GM12878 (cell line): Measurements from ENCODE around the gene SDF4. TPM values are rescaled to one million over a fixed set of nuclear protein-coding genes. Genes with fewer than 3 reads are reported as not detected.

Source experiments
- ATAC-seq: fragments of 200-7000 bp; cut with Tn5 transposase; 3 replicates; pipeline ENCODE4 v1.9.1; 2020; ENCODE audit warnings: mild to moderate bottlenecking, moderate library complexity
- BruUV-seq: library from RNA; stranded (reverse); fragments of 400-500 nt; replicated peaks from 2 replicates; lab custom pipeline; 2021; lab: Mats Ljungman, UMichigan
- CTCF ChIA-PET: fragments of 300-600 bp; sonication (Branson Sonifier 250); formaldehyde crosslinking; extraction: SDS; loops from one replicate; lab custom pipeline; 2021; ENCODE audit warnings: inconsistent platforms; lab: Yijun Ruan, JAX
- POLR2A ChIA-PET: fragments of 350-600 bp; formaldehyde crosslinking; extraction: SDS; loops from one replicate; lab custom pipeline; 2021; ENCODE audit warnings: inconsistent platforms; lab: Charles Lee
- RAD21 ChIA-PET: fragments of 300-600 bp; sonication (Branson Sonifier 250); formaldehyde crosslinking; loops from one replicate; lab custom pipeline; 2023; ENCODE audit warnings: antibody characterized with exemption; ENCODE audit not compliant: unreplicated experiment; lab: Charles Lee
- SMC1A ChIA-PET: fragments of 300-600 bp; sonication (Branson Sonifier 250); formaldehyde crosslinking; loops from one replicate; lab custom pipeline; 2023; ENCODE audit not compliant: unreplicated experiment, uncharacterized antibody; lab: Charles Lee
- DNase-seq: peaks from one replicate; pipeline ENCODE4 v3.0.0-alpha.2; 2011; ENCODE audit warnings: low read depth, low spot score
- FAIRE-seq: peaks from 3 replicates; lab custom pipeline; 2011; peaks lifted over from hg19 to GRCh38; lab: Jason Lieb, UNC
- H2AFZ ChIP-seq: 2 replicates; pipeline ENCODE4 v1.6.0; 2011; ENCODE audit warnings: low read depth, low read length, control low read depth; ENCODE audit not compliant: control insufficient read depth
- H3K27ac ChIP-seq: 2 replicates; pipeline ENCODE4 v1.5.1; 2011; ENCODE audit warnings: control low read depth; ENCODE audit not compliant: control insufficient read depth, insufficient read depth
- H3K27me3 ChIP-seq, 2 experiments: replicated peaks in 1 of 2; 2 replicates each; pipeline versions ENCODE4 v1.6.0 to v1.6.1; 2011; ENCODE audit warnings: low read length in 1 of 2; ENCODE audit not compliant: control insufficient read depth in 2 of 2, insufficient read depth in 2 of 2
- H3K36me3 ChIP-seq, 2 experiments: 2 replicates each; pipeline ENCODE4 v1.5.1; 2011; ENCODE audit warnings: low read length in 1 of 2; ENCODE audit not compliant: control insufficient read depth in 2 of 2, insufficient read depth in 2 of 2
- H3K4me1 ChIP-seq: 2 replicates; pipeline ENCODE4 v1.6.1; 2011; ENCODE audit warnings: mild to moderate bottlenecking, low read length, moderate library complexity, mixed read lengths; ENCODE audit not compliant: control insufficient read depth, insufficient read depth
- H3K4me2 ChIP-seq: 2 replicates; pipeline ENCODE4 v1.6.0; 2011; ENCODE audit warnings: control low read depth; ENCODE audit not compliant: control insufficient read depth, insufficient read depth
- H3K4me3 ChIP-seq: fragments of 200-600 bp; sonication (generic); 2 replicates; pipeline ENCODE4 v1.5.1; 2016
- H3K79me2 ChIP-seq: 2 replicates; pipeline ENCODE4 v1.6.0; 2011; ENCODE audit warnings: low read length; ENCODE audit not compliant: control insufficient read depth, insufficient read depth
- H3K9ac ChIP-seq: 2 replicates; pipeline ENCODE4 v1.8.0; 2011; ENCODE audit warnings: low read length, control low read depth, mixed read lengths; ENCODE audit not compliant: control insufficient read depth, insufficient read depth
- H3K9me3 ChIP-seq: replicated peaks from 3 replicates; pipeline ENCODE4 v1.5.1; 2011; ENCODE audit warnings: mild to moderate bottlenecking, low read length; ENCODE audit not compliant: control insufficient read depth, insufficient read depth
- H4K20me1 ChIP-seq: 2 replicates; pipeline ENCODE4 v1.6.0; 2011; ENCODE audit not compliant: control insufficient read depth, insufficient read depth
- BCL11A ChIP-seq: IDR thresholded peaks from 2 replicates; pipeline ENCODE4 v1.6.1; 2011; ENCODE audit warnings: low read depth, low read length
- CBX3 ChIP-seq: fragments of 200-600 bp; sonication (generic); IDR thresholded peaks from 2 replicates; pipeline ENCODE4 v1.6.1; 2016; ENCODE audit warnings: low read depth, borderline replicate concordance
- CBX5 ChIP-seq: sonication (generic); IDR thresholded peaks from 2 replicates; pipeline ENCODE4 v1.6.1; 2016; ENCODE audit warnings: low read depth, moderate library complexity, mild to moderate bottlenecking, inconsistent platforms
- CREB1 ChIP-seq: IDR thresholded peaks from 2 replicates; pipeline ENCODE4 v1.6.1; 2012; ENCODE audit warnings: low read depth, mild to moderate bottlenecking, inconsistent platforms
- FOXK2 ChIP-seq: fragments of 450-650 bp; IDR thresholded peaks from 2 replicates; pipeline ENCODE4 v1.6.1; 2017; ENCODE audit warnings: mild to moderate bottlenecking, moderate library complexity
- HCFC1 ChIP-seq: fragments of 150-350 bp; IDR thresholded peaks from 2 replicates; pipeline ENCODE4 v1.6.1; 2014; ENCODE audit warnings: low read length
- MEF2A ChIP-seq: IDR thresholded peaks from 2 replicates; pipeline ENCODE4 v1.6.1; 2011; ENCODE audit warnings: low read depth, mild to moderate bottlenecking, low read length, moderate library complexity; ENCODE audit not compliant: insufficient read depth
- MXI1 ChIP-seq: fragments of 150-350 bp; IDR thresholded peaks from 2 replicates; pipeline ENCODE4 v1.6.1; 2011; ENCODE audit warnings: low read depth, mild to moderate bottlenecking, inconsistent platforms, low read length, improper control_type of control experiment
- NFXL1 ChIP-seq: fragments of 450-650 bp; IDR thresholded peaks from 2 replicates; pipeline ENCODE4 v1.6.1; 2017; ENCODE audit warnings: antibody characterized with exemption, mild to moderate bottlenecking, borderline replicate concordance
- NKRF ChIP-seq: fragments of 450-650 bp; conservative IDR thresholded peaks from 2 replicates; pipeline ENCODE4 v1.6.1; 2017; ENCODE audit warnings: mild to moderate bottlenecking, moderate library complexity
- RAD21 ChIP-seq: IDR thresholded peaks from 2 replicates; pipeline ENCODE4 v1.6.1; 2011; ENCODE audit warnings: mild to moderate bottlenecking, low read depth, low read length, moderate library complexity; ENCODE audit not compliant: insufficient read depth
- RUNX3 ChIP-seq: IDR thresholded peaks from 2 replicates; pipeline ENCODE4 v1.6.1; 2012; ENCODE audit warnings: low read length, inconsistent platforms
- TARDBP ChIP-seq: IDR thresholded peaks from 2 replicates; pipeline ENCODE4 v1.6.1; 2016; ENCODE audit warnings: borderline replicate concordance
- ZNF217 ChIP-seq: fragments of 450-650 bp; IDR thresholded peaks from 2 replicates; pipeline ENCODE4 v1.6.1; 2017; ENCODE audit warnings: antibody characterized with exemption, mild to moderate bottlenecking
- ZNF24 ChIP-seq: fragments of 450-650 bp; IDR thresholded peaks from 2 replicates; pipeline ENCODE4 v1.6.1; 2017; ENCODE audit warnings: antibody characterized with exemption, mild to moderate bottlenecking
- WGBS: methylation state at CpG from one replicate; pipeline ENCODE4 v1.1.6; 2016; ENCODE audit warnings: low lambda C conversion rate; ENCODE audit not compliant: insufficient replicate concordance, insufficient coverage; ENCODE audit errors: missing lambda C conversion rate; 5-methylcytosine and 5-hydroxymethylcytosine counted together
- in situ Hi-C: fragments of 300-500 bp; cut with MboI; formaldehyde crosslinking; loops from 9 replicates; pipeline ENCODE4 v1.14.3; 2018; ENCODE audit warnings: mixed read lengths
- intact Hi-C: fragments of 100-400 bp; cut with micrococcal nuclease; formaldehyde crosslinking; loops from one replicate; pipeline ENCODE4 v1.14.2; 2022; ENCODE audit not compliant: unreplicated experiment
- polyA plus RNA-seq, 11 experiments: library from polyadenylated mRNA; depleted of rRNA in 4 of 11; unstranded in 6 of 11; stranded (reverse) in 5 of 11; fragments of >200 nt; fragmentation: Nextera tagmentation in 4 of 11; fragmentation: Illumina TruSeq in 1 of 11; extraction: Ambion mirVana in 4 of 11; extraction: Trizol in 1 of 11; gene quantifications; 1 replicate in 1 of 11; 2 replicates in 10 of 11; pipeline versions ENCODE4 v1.2.1 to v1.2.3, GENCODE V29; 2011 to 2016; ENCODE audit warnings: inconsistent platforms in 2 of 11, missing spikeins in 2 of 11, low read depth in 1 of 11
- total RNA-seq, 4 experiments: library from RNA; depleted of rRNA in 3 of 4; stranded (reverse); fragments of >200 nt in 3 of 4; fragmentation: Illumina TruSeq in 1 of 4; extraction: Trizol in 1 of 4; gene quantifications; 2 replicates each; pipeline versions ENCODE4 v1.2.1 to v1.2.3, GENCODE V29; 2013 to 2021
- TF ChIP-seq, protein P1 (sequence below): fragments of 450-650 bp; IDR thresholded peaks from 2 replicates; pipeline ENCODE4 v1.6.1; 2018; ENCODE audit warnings: borderline replicate concordance, mild to moderate bottlenecking; ENCODE audit not compliant: partially characterized antibody
- TF ChIP-seq, protein P2 (sequence below): IDR thresholded peaks from 2 replicates; pipeline ENCODE4 v1.6.1; 2011; ENCODE audit warnings: mild to moderate bottlenecking, low read depth, low read length, moderate library complexity; ENCODE audit not compliant: insufficient replicate concordance

The SDF4 gene
- total and polyA plus RNA-seq, 10 of the 15 experiments (the other 5 are each of a cell fraction or from before 2014, with no cell fraction given), result 0.44 to 97.2 (median 40.2) TPM

DNA sequence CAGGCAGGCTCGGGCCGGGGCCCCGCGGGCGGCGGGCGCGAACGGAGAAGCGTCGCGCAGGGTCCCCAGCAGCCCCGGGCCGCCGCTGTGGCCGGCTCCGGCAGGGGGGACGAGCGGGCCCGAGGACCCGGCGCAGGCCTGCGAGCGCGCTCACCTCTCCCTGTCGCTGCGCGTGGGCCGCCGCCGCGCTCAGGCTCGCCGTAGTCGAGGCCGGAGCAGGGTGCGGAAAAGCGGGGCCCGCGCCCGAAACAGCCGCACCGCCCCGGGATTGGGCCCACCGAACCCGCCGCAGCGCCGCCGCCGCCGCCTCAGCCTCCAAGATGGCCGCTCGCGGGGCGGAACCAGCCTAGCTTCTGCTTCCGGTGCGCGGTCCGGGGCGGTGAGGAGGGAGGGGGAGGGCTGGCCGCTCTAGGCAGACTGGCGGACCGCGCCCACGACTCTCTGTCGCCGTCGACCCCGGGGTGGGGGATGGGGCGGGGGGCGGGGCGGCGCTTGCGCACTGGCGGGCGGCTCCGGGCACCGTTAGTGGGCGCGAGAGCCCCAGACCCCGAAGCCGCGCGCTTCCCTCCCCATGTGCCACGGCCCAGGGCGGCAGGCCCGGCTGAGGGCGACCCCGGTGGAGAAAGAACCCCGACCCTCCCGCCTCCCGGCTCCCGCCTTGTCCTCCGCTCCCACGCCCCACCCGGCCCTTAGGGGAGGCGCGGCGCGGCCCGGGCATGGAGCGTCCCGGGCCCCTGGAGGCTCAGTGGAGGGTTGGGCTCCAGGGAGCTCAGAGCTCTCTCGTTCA lies 41.9 kb upstream of the SDF4 start, which contains the start of gene UBE2J2:
UBE2J2 (minus strand) TSS at position 343 of the 787 bp plus-strand sequence. CDS start 5,862 bp downstream, outside the sequence.
- in situ Hi-C loops (no loop called here), intact Hi-C loops (no loop called here)
- Histone ChIP-seq H3K27me3 (no peaks in the 10 kb centered on the region), H3K4me1 (peaks cover 18% of the 10 kb centered on the region), H3K4me2 (peak within 1 kb of the TSS; percentile 100), H3K27ac (peak within 1 kb of the TSS; percentile 78), H3K79me2 (peaks cover 41% of the 10 kb centered on the region), H3K9ac (peak within 1 kb of the TSS; percentile 92), H4K20me1 (peaks cover 4% of the 10 kb centered on the region; the same call in 1 of the 2 replicates), H3K9me3 (no peaks in the 10 kb centered on the region), H3K36me3 (peaks cover 0 to 6% of the 10 kb centered on the region in 2 experiments; a peak in 1 of 4 replicates), H3K4me3 (peak within 1 kb of the TSS; percentile 81), H2AFZ (peak within 1 kb of the TSS; percentile 92)
- FAIRE-seq (peak; percentile 57), ATAC-seq (peak; percentile 95), DNase-seq (peak; percentile 26)
- ChIA-PET SMC1A (no interaction called here), CTCF (interaction anchor here (1.0 kb wide), 3 partner anchors 13 to 23 kb away, joined by 3 to 4 read pairs (median 4); no protein-coding TSS in a partner anchor), POLR2A (interaction anchor here (0.6 to 1.4 kb wide), 7 partner anchors 18 to 483 kb away, joined by 3 to 5 read pairs (median 4); partner anchors contain the start of gene ISG15), RAD21 (interaction anchor here (0.7 kb wide), 2 partner anchors 163 to 242 kb away, joined by 4 read pairs; no protein-coding TSS in a partner anchor)
- no TSS peak for BruUV-seq
- under 1% methylated on average over 59 of the region's 105 CpGs for WGBS
- TF ChIP-seq ZNF24 (peak; percentile 54; the same call in 1 of the 2 replicates), RUNX3 (peak; percentile 51), MEF2A (0 out of 2 replicates have a peak, but pooled peaks have one; percentile 38), BCL11A (no peak), FOXK2 (no peak), ZNF217 (0 out of 2 replicates have a peak, but pooled peaks have one; percentile 28), CBX3 (no peak), CREB1 (peak; percentile 64; the same call in 1 of the 2 replicates), HCFC1 (peak; percentile 77), RAD21 (no peak), MXI1 (no peak), NFXL1 (0 out of 2 replicates have a peak, but pooled peaks have one; percentile 36), TARDBP (peak; percentile 84; the same call in 1 of the 2 replicates), NKRF (peak; percentile 81), CBX5 (no peak)
- TF ChIP-seq, protein P1, sequence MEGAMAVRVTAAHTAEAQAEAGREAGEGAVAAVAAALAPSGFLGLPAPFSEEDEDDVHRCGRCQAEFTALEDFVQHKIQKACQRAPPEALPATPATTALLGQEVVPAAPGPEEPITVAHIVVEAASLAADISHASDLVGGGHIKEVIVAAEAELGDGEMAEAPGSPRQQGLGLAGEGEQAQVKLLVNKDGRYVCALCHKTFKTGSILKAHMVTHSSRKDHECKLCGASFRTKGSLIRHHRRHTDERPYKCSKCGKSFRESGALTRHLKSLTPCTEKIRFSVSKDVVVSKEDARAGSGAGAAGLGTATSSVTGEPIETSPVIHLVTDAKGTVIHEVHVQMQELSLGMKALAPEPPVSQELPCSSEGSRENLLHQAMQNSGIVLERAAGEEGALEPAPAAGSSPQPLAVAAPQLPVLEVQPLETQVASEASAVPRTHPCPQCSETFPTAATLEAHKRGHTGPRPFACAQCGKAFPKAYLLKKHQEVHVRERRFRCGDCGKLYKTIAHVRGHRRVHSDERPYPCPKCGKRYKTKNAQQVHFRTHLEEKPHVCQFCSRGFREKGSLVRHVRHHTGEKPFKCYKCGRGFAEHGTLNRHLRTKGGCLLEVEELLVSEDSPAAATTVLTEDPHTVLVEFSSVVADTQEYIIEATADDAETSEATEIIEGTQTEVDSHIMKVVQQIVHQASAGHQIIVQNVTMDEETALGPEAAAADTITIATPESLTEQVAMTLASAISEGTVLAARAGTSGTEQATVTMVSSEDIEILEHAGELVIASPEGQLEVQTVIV, result no peak
- TF ChIP-seq, protein P2, sequence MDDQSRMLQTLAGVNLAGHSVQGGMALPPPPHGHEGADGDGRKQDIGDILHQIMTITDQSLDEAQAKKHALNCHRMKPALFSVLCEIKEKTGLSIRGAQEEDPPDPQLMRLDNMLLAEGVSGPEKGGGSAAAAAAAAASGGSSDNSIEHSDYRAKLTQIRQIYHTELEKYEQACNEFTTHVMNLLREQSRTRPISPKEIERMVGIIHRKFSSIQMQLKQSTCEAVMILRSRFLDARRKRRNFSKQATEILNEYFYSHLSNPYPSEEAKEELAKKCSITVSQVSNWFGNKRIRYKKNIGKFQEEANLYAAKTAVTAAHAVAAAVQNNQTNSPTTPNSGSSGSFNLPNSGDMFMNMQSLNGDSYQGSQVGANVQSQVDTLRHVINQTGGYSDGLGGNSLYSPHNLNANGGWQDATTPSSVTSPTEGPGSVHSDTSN, result no peak
